ENCODE data around the gene NFKBIE. TPM values are rescaled to one million over a fixed set of nuclear protein-coding genes. Genes with fewer than 3 reads are reported as not detected.

Gene NFKBIE
- total and polyA plus RNA-seq, 2 of the 13 experiments (the other 11 are each of a cell fraction or from before 2014, with no cell fraction given), result 6.7 to 14.5 TPM

- TF ChIP-seq CREB3 (CRISPR knock-in tag; IDR thresholded peaks at IDR 0.05) (peak; percentile 57; the same call in 1 of the 2 replicates), ZNF678 (CRISPR knock-in tag; IDR thresholded peaks at IDR 0.05) (0 out of 2 replicates have a peak, but pooled peaks have one; percentile 37), ZNF275 (CRISPR knock-in tag; IDR thresholded peaks at IDR 0.05; ENCODE audit: borderline replicate concordance) (peak; percentile 21; the same call in 1 of the 2 replicates), HNRNPH1 (optimal IDR thresholded peaks at IDR 0.05; ENCODE audit: low read depth, low read length) (no peak), KMT2A (CRISPR knock-in tag; IDR thresholded peaks at IDR 0.05) (no peak), CC2D1A (CRISPR knock-in tag; IDR thresholded peaks at IDR 0.05) (no peak), ZBTB33 (CRISPR knock-in tag; IDR thresholded peaks at IDR 0.05) (no peak), TEAD3 (CRISPR knock-in tag; optimal IDR thresholded peaks at IDR 0.05; ENCODE audit: borderline replicate concordance) (peak; percentile 13), SPEN (CRISPR knock-in tag; IDR thresholded peaks at IDR 0.05; ENCODE audit: low read depth) (peak; percentile 72), PRDM15 (CRISPR knock-in tag; IDR thresholded peaks at IDR 0.05) (peak; percentile 46; the same call in 1 of the 2 replicates), ATM (IDR thresholded peaks at IDR 0.05; ENCODE audit: borderline replicate concordance) (no peak)
Observed at GRCh38 chr6:44223319-44224028, 41.9 kb downstream of the NFKBIE start, which contains the start of gene SLC29A1 (continued).

Measured in HepG2 (cell line).